ENCODE results near the gene TMTC4.

Gene TMTC4

GRCh38 chr13:100611678-100612492 is 62.7 kb downstream of the TMTC4 start:
- ATAC-seq, result no peak
- TF ChIP-seq ZC3H10 (CRISPR knock-in tag; IDR thresholded peaks at IDR 0.05), result no peak
- TF ChIP-seq ARNTL (CRISPR knock-in tag; IDR thresholded peaks at IDR 0.05; ENCODE audit: borderline replicate concordance, low read depth), result no peak
- TF ChIP-seq SNAI2 (CRISPR knock-in tag; IDR thresholded peaks at IDR 0.05), result no peak
- TF ChIP-seq, protein P1, sequence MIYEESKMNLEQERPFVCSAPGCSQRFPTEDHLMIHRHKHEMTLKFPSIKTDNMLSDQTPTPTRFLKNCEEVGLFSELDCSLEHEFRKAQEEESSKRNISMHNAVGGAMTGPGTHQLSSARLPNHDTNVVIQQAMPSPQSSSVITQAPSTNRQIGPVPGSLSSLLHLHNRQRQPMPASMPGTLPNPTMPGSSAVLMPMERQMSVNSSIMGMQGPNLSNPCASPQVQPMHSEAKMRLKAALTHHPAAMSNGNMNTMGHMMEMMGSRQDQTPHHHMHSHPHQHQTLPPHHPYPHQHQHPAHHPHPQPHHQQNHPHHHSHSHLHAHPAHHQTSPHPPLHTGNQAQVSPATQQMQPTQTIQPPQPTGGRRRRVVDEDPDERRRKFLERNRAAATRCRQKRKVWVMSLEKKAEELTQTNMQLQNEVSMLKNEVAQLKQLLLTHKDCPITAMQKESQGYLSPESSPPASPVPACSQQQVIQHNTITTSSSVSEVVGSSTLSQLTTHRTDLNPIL (CRISPR knock-in tag; IDR thresholded peaks at IDR 0.05; ENCODE audit: low read depth), result no peak

GRCh38 chr13:100610391-100611347 is 63.9 kb downstream of the TMTC4 start:
- no peak for ATAC-seq
- TF ChIP-seq ZNF70 (CRISPR knock-in tag; IDR thresholded peaks at IDR 0.05) (no peak), ZNF565 (CRISPR knock-in tag; conservative IDR thresholded peaks at IDR 0.05; ENCODE audit: low read depth) (no peak), ZFP30 (CRISPR knock-in tag; IDR thresholded peaks at IDR 0.05) (no peak), ZNF8 (CRISPR knock-in tag; IDR thresholded peaks at IDR 0.05) (no peak), GLIS3 (CRISPR knock-in tag; IDR thresholded peaks at IDR 0.05) (no peak), ISL1 (CRISPR knock-in tag; IDR thresholded peaks at IDR 0.05) (no peak), TCF4 (CRISPR knock-in tag; IDR thresholded peaks at IDR 0.05; ENCODE audit: borderline replicate concordance) (no peak), RARB (CRISPR knock-in tag; IDR thresholded peaks at IDR 0.05) (no peak)
- TF ChIP-seq, protein P2, sequence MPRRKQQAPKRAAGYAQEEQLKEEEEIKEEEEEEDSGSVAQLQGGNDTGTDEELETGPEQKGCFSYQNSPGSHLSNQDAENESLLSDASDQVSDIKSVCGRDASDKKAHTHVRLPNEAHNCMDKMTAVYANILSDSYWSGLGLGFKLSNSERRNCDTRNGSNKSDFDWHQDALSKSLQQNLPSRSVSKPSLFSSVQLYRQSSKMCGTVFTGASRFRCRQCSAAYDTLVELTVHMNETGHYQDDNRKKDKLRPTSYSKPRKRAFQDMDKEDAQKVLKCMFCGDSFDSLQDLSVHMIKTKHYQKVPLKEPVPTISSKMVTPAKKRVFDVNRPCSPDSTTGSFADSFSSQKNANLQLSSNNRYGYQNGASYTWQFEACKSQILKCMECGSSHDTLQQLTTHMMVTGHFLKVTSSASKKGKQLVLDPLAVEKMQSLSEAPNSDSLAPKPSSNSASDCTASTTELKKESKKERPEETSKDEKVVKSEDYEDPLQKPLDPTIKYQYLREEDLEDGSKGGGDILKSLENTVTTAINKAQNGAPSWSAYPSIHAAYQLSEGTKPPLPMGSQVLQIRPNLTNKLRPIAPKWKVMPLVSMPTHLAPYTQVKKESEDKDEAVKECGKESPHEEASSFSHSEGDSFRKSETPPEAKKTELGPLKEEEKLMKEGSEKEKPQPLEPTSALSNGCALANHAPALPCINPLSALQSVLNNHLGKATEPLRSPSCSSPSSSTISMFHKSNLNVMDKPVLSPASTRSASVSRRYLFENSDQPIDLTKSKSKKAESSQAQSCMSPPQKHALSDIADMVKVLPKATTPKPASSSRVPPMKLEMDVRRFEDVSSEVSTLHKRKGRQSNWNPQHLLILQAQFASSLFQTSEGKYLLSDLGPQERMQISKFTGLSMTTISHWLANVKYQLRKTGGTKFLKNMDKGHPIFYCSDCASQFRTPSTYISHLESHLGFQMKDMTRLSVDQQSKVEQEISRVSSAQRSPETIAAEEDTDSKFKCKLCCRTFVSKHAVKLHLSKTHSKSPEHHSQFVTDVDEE (CRISPR knock-in tag; IDR thresholded peaks at IDR 0.05), result no peak
- TF ChIP-seq, protein P3, sequence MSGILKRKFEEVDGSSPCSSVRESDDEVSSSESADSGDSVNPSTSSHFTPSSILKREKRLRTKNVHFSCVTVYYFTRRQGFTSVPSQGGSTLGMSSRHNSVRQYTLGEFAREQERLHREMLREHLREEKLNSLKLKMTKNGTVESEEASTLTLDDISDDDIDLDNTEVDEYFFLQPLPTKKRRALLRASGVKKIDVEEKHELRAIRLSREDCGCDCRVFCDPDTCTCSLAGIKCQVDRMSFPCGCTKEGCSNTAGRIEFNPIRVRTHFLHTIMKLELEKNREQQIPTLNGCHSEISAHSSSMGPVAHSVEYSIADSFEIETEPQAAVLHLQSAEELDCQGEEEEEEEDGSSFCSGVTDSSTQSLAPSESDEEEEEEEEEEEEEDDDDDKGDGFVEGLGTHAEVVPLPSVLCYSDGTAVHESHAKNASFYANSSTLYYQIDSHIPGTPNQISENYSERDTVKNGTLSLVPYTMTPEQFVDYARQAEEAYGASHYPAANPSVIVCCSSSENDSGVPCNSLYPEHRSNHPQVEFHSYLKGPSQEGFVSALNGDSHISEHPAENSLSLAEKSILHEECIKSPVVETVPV (CRISPR knock-in tag; IDR thresholded peaks at IDR 0.05), result no peak

DNA sequence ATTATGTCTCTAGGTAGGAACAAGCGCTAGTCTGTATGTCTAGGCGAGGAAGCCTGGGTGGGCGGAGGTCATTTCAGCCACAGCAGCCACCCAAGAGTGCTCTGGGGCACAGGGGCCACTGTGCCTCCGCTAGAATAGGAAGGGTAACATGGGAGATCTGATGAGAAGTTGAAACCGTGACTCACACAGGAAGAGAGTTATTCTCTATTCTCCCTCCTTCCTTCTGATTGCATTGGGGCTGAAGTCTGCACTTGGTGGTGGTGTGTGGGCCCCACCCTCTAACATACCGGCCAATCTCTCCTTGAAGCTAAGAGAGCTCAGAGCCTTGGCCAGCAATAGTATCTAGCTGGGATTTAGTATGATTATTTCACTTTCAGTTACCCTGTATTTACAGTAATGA is 65.7 kb downstream of the TMTC4 start:
- TF ChIP-seq ZFP30 (CRISPR knock-in tag; IDR thresholded peaks at IDR 0.05), result no peak
- TF ChIP-seq ARNTL (CRISPR knock-in tag; IDR thresholded peaks at IDR 0.05; ENCODE audit: borderline replicate concordance, low read depth), result no peak
- no peak for TF ChIP-seq PPARA (CRISPR knock-in tag; IDR thresholded peaks at IDR 0.05; ENCODE audit: borderline replicate concordance)
- no peak for TF ChIP-seq ESRRG (CRISPR knock-in tag; IDR thresholded peaks at IDR 0.05)
- no peak for TF ChIP-seq GLIS3 (CRISPR knock-in tag; IDR thresholded peaks at IDR 0.05)
- no peak for TF ChIP-seq ISL1 (CRISPR knock-in tag; IDR thresholded peaks at IDR 0.05)
- peak; percentile 28; the same call in 1 of the 3 replicates for ATAC-seq

DNA sequence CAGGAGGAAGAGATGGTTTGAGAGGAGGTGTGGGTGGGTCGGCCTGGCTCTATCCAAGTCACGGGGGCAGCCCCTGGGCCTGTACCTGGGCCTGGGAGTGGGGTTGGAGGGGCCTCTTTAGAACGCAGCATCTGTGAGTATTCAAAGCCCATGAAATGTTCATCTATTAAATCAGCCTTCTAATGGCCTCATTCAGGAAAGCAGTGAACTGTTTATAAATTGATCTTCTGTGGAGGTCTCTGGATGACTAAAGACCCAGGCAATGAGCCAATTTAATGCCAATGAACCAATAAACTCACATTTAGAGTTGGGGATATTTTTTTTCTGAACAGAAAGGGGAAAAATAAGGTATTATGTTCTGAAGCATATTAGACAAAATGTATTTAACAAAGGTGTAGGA is 66.1 kb downstream of the TMTC4 start:
- TF ChIP-seq ISL1 (CRISPR knock-in tag; IDR thresholded peaks at IDR 0.05), result no peak
- no peak for TF ChIP-seq CSDC2 (CRISPR knock-in tag; IDR thresholded peaks at IDR 0.05)
- TF ChIP-seq ARNTL (CRISPR knock-in tag; IDR thresholded peaks at IDR 0.05; ENCODE audit: borderline replicate concordance, low read depth), result no peak
- TF ChIP-seq BACH2 (CRISPR knock-in tag; IDR thresholded peaks at IDR 0.05; ENCODE audit: borderline replicate concordance), result no peak
- no peak for TF ChIP-seq SNAI2 (CRISPR knock-in tag; IDR thresholded peaks at IDR 0.05)
- TF ChIP-seq ZNF70 (CRISPR knock-in tag; IDR thresholded peaks at IDR 0.05), result no peak
- no peak for ATAC-seq
